ENCODE measurements around the gene WDR45B.

The WDR45B gene

GRCh38 chr17:82648165-82648668, at the start of gene WDR45B:
WDR45B (minus strand) TSS chr17:82648444; CDS start chr17:82648340, 104 bp downstream.
- DNase-seq = peak; percentile 85

GRCh38 chr17:82697808-82698064, 49.5 kb upstream of the WDR45B start:
- DNase-seq = no peak

GRCh38 chr17:82696916-82697807, 48.9 kb upstream of the WDR45B start:
- DNase-seq = no peak

- no peak for DNase-seq
Measured at GRCh38 chr17:82696259-82696658, 48.0 kb upstream of the WDR45B start.

- no peak for DNase-seq
Measured at GRCh38 chr17:82694647-82695046, 46.4 kb upstream of the WDR45B start.

- DNase-seq = no peak
Measured at GRCh38 chr17:82693168-82693867, 45.1 kb upstream of the WDR45B start.

GRCh38 chr17:82692268-82692667, 44.0 kb upstream of the WDR45B start:
- DNase-seq = no peak

GRCh38 chr17:82691714-82692113, 43.5 kb upstream of the WDR45B start:
- DNase-seq = no peak

- DNase-seq = no peak
Measured at GRCh38 chr17:82690786-82691489, 42.7 kb upstream of the WDR45B start.

- DNase-seq = no peak
Measured at GRCh38 chr17:82689077-82689476, 40.8 kb upstream of the WDR45B start.

GRCh38 chr17:82687871-82688270, 39.6 kb upstream of the WDR45B start:
- no peak for DNase-seq

- no peak for DNase-seq
Measured at GRCh38 chr17:82687375-82687861, 39.2 kb upstream of the WDR45B start.

- DNase-seq = no peak
Measured at GRCh38 chr17:82686366-82687324, 38.4 kb upstream of the WDR45B start.

- no peak for DNase-seq
Measured at GRCh38 chr17:82685291-82685690, 37.0 kb upstream of the WDR45B start.

GRCh38 chr17:82684228-82684841, 36.1 kb upstream of the WDR45B start:
- no peak for DNase-seq

GRCh38 chr17:82683534-82683933, 35.3 kb upstream of the WDR45B start:
- DNase-seq = no peak

- no peak for DNase-seq
Measured at GRCh38 chr17:82681547-82681946, 33.3 kb upstream of the WDR45B start.

- no peak for DNase-seq
Measured at GRCh38 chr17:82679586-82680465, 31.6 kb upstream of the WDR45B start.

- DNase-seq = no peak
Measured at GRCh38 chr17:82678265-82678891, 30.1 kb upstream of the WDR45B start.

- no peak for DNase-seq
Measured at GRCh38 chr17:82677353-82677925, 29.2 kb upstream of the WDR45B start.

Data from NCI-H446 treated with DMSO at 0.1 percent for 48 hours (cell line).